CD4-positive, alpha-beta T cell treated with Interleukin-4 for 4 hours (primary cell): ENCODE measurements around the gene MARVELD2.
"Not testable (repeated sequence)": the region's sequence is repeated elsewhere in the genome, so short reads cannot be mapped to it uniquely, and the experiment has no call there.

Experiments
- DNase-seq: peaks from one replicate; pipeline ENCODE4 v3.0.0-alpha.2; 2020

The MARVELD2 gene

GRCh38 chr5:69449511-69449910 lies 34.6 kb downstream of the MARVELD2 start:
- no peak for DNase-seq

- DNase-seq, result no peak
Measured at GRCh38 chr5:69450116-69450515, 35.2 kb downstream of the MARVELD2 start.

GRCh38 chr5:69450527-69450926 lies 35.6 kb downstream of the MARVELD2 start:
- not testable (repeated sequence) for DNase-seq

GRCh38 chr5:69451941-69452647 lies 37.2 kb downstream of the MARVELD2 start:
- DNase-seq, result no peak

- DNase-seq, result not testable (repeated sequence)
Measured at GRCh38 chr5:69453487-69453886, 38.6 kb downstream of the MARVELD2 start.

GRCh38 chr5:69454460-69455249 lies 39.7 kb downstream of the MARVELD2 start:
- no peak for DNase-seq

GRCh38 chr5:69455428-69455988 lies 40.6 kb downstream of the MARVELD2 start:
- DNase-seq, result not testable (repeated sequence)

- no peak for DNase-seq
Measured at GRCh38 chr5:69462170-69462569, 47.3 kb downstream of the MARVELD2 start.

- not testable (repeated sequence) for DNase-seq
Measured at GRCh38 chr5:69466375-69466774, 51.5 kb downstream of the MARVELD2 start.

- DNase-seq, result no peak
Measured at GRCh38 chr5:69467442-69468225, 52.7 kb downstream of the MARVELD2 start.

GRCh38 chr5:69468631-69469030 lies 53.7 kb downstream of the MARVELD2 start:
- DNase-seq, result no peak

GRCh38 chr5:69471516-69471915 lies 56.6 kb downstream of the MARVELD2 start:
- DNase-seq, result not testable (repeated sequence)

GRCh38 chr5:69472535-69473143 lies 57.7 kb downstream of the MARVELD2 start:
- DNase-seq, result not testable (repeated sequence)

GRCh38 chr5:69477170-69477569 lies 62.3 kb downstream of the MARVELD2 start:
- no peak for DNase-seq

GRCh38 chr5:69478296-69478695 lies 63.4 kb downstream of the MARVELD2 start:
- DNase-seq, result not testable (repeated sequence)

- DNase-seq, result no peak
Measured at GRCh38 chr5:69484891-69485290, 70.0 kb downstream of the MARVELD2 start.

- DNase-seq, result no peak
Measured at GRCh38 chr5:69485471-69485870, 70.6 kb downstream of the MARVELD2 start.

GRCh38 chr5:69489246-69489645 lies 74.3 kb downstream of the MARVELD2 start:
- DNase-seq, result no peak

- no peak for DNase-seq
Measured at GRCh38 chr5:69491027-69491426, 76.1 kb downstream of the MARVELD2 start.

GRCh38 chr5:69491838-69492390 lies 77.0 kb downstream of the MARVELD2 start:
- DNase-seq, result no peak

- DNase-seq, result no peak
Measured at GRCh38 chr5:69492391-69492922, 77.5 kb downstream of the MARVELD2 start, which contains the start of gene OCLN. Gene OCLN, plus strand, starts transcription at chr5:69492790. Its CDS starts 11,455 bp downstream, at chr5:69504245.

GRCh38 chr5:69492923-69493395 lies 78.0 kb downstream of the MARVELD2 start:
- DNase-seq, result no peak
